HS-5 (cell line): ENCODE results near the gene TBX20.
A peak's percentile ranks its signal among the peaks of the same experiment; 100 is the strongest.
"Not testable (repeated sequence)": the region's sequence is repeated elsewhere in the genome, so short reads cannot be mapped to it uniquely, and the experiment has no call there.

Experiments used
- DNase-seq: peaks from one replicate; pipeline ENCODE4 v3.0.0-alpha.2; 2012; ENCODE audit warnings: low read depth

The TBX20 gene

GRCh38 chr7:35220176-35220575, 33.7 kb downstream of the TBX20 start:
- DNase-seq = not testable (repeated sequence)

GRCh38 chr7:35216033-35216432, 37.9 kb downstream of the TBX20 start:
- not testable (repeated sequence) for DNase-seq

GRCh38 chr7:35215063-35215462, 38.8 kb downstream of the TBX20 start:
- DNase-seq = not testable (repeated sequence)

- not testable (repeated sequence) for DNase-seq
These were observed 47.0 kb downstream of the TBX20 start for GRCh38 chr7:35206924-35207323.

- DNase-seq = not testable (repeated sequence)
These were observed 49.0 kb downstream of the TBX20 start for GRCh38 chr7:35204850-35205249.

GRCh38 chr7:35204031-35204430, 49.9 kb downstream of the TBX20 start:
- not testable (repeated sequence) for DNase-seq

GRCh38 chr7:35202353-35202752, 51.5 kb downstream of the TBX20 start:
- DNase-seq = not testable (repeated sequence)

GRCh38 chr7:35200170-35200569, 53.7 kb downstream of the TBX20 start:
- DNase-seq = not testable (repeated sequence)

- peak; percentile 57 for DNase-seq
These were observed 55.3 kb downstream of the TBX20 start for GRCh38 chr7:35198370-35199140.

- DNase-seq = not testable (repeated sequence)
These were observed 62.3 kb downstream of the TBX20 start for GRCh38 chr7:35191571-35191970.

GRCh38 chr7:35190146-35190773, 63.6 kb downstream of the TBX20 start:
- not testable (repeated sequence) for DNase-seq

GRCh38 chr7:35186751-35187150, 67.1 kb downstream of the TBX20 start:
- peak; percentile 37 for DNase-seq

- DNase-seq = peak; percentile 58
These were observed 67.8 kb downstream of the TBX20 start for GRCh38 chr7:35185908-35186731.

- DNase-seq = peak; percentile 9
These were observed 68.4 kb downstream of the TBX20 start for GRCh38 chr7:35185578-35185907.

- DNase-seq = not testable (repeated sequence)
These were observed 68.9 kb downstream of the TBX20 start for GRCh38 chr7:35184961-35185360.

GRCh38 chr7:35183873-35184503, 69.9 kb downstream of the TBX20 start:
- DNase-seq = not testable (repeated sequence)

GRCh38 chr7:35180665-35181064, 73.2 kb downstream of the TBX20 start:
- DNase-seq = not testable (repeated sequence)

- DNase-seq = not testable (repeated sequence)
These were observed 80.7 kb downstream of the TBX20 start for GRCh38 chr7:35173176-35173575.

- not testable (repeated sequence) for DNase-seq
These were observed 81.8 kb downstream of the TBX20 start for GRCh38 chr7:35172131-35172530.

GRCh38 chr7:35167658-35168057, 86.2 kb downstream of the TBX20 start:
- not testable (repeated sequence) for DNase-seq

- DNase-seq = not testable (repeated sequence)
These were observed 86.7 kb downstream of the TBX20 start for GRCh38 chr7:35167158-35167557.
